SH-SY5Y (cell line): Measurements from ENCODE around the gene CUL3.

Source experiments
- GATA2 ChIP-seq: IDR thresholded peaks from 2 replicates; pipeline ENCODE4 v1.6.1; 2011; ENCODE audit warnings: mild to moderate bottlenecking, low read depth, low read length
- GATA3 ChIP-seq: IDR thresholded peaks from 2 replicates; pipeline ENCODE4 v1.6.1; 2011; ENCODE audit warnings: low read depth, mild to moderate bottlenecking, low read length, moderate library complexity

GRCh38 chr2:224551693-224552092 is 33.5 kb downstream of the CUL3 start:
- TF ChIP-seq GATA2 (no peak), GATA3 (no peak)
